ENCODE data around the gene AP4E1. TPM values are rescaled to one million over a fixed set of nuclear protein-coding genes. Genes with fewer than 3 reads are reported as not detected.
"Not testable (repeated sequence)": the region's sequence is repeated elsewhere in the genome, so short reads cannot be mapped to it uniquely, and the experiment has no call there.

AP4E1 gene
- total RNA-seq, 2 donors from 2014 or later = 5.4 to 11.9 TPM

GRCh38 chr15:50905055-50905454, 3.4 kb upstream of the AP4E1 start:
- ATAC-seq (ENCODE audit: insufficient number of reproducible peaks, low FRiP score, low read depth) = no peak
- Histone ChIP-seq H3K9me3 (no peaks in the 10 kb centered on the region), H3K36me3 (no peaks in the 10 kb centered on the region), H3K4me3 (no peak overlapping the region), H3K27ac (no peak overlapping the region), H3K27me3 (replicated peaks; ENCODE audit: insufficient read depth) (no peaks in the 10 kb centered on the region), H3K4me1 (ENCODE audit: control insufficient read depth in 1 of 2, low read depth in 2 of 2) (peaks cover 7 to 8% of the 10 kb centered on the region in 2 donors)
- DNase-seq (ENCODE audit: low spot score) = no peak
- no peak for TF ChIP-seq CTCF (IDR thresholded peaks at IDR 0.05)

- DNase-seq (ENCODE audit: low spot score) (no peak), ATAC-seq (ENCODE audit: insufficient number of reproducible peaks, low FRiP score, low read depth) (no peak)
- Histone ChIP-seq H3K36me3 (no peaks in the 10 kb centered on the region), H3K27ac (peak overlapping the region in 1 of 2 donors; percentile 91), H3K9me3 (no peaks in the 10 kb centered on the region), H3K4me1 (ENCODE audit: control insufficient read depth in 1 of 2, low read depth in 2 of 2) (peaks cover 15 to 17% of the 10 kb centered on the region in 2 donors), H3K4me3 (peak overlapping the region; percentile 97), H3K27me3 (replicated peaks; ENCODE audit: insufficient read depth) (no peaks in the 10 kb centered on the region)
- TF ChIP-seq CTCF (IDR thresholded peaks at IDR 0.05) = no peak
These were observed 1.4 kb upstream of the AP4E1 start for GRCh38 chr15:50906954-50907600.

GRCh38 chr15:50907601-50908208, 778 bp upstream of the AP4E1 start:
- H3K4me3 ChIP-seq = peak overlapping the region; percentile 97
- no peaks in the 10 kb centered on the region for H3K9me3 ChIP-seq
- ATAC-seq (ENCODE audit: insufficient number of reproducible peaks, low FRiP score, low read depth) = peak; percentile 32
- peaks cover 15 to 17% of the 10 kb centered on the region in 2 donors for H3K4me1 ChIP-seq (ENCODE audit: control insufficient read depth in 1 of 2, low read depth in 2 of 2)
- DNase-seq (ENCODE audit: low spot score) = no peak
- peaks cover 3% of the 10 kb centered on the region for H3K36me3 ChIP-seq
- no peak for TF ChIP-seq CTCF (IDR thresholded peaks at IDR 0.05)
- peak overlapping the region; percentile 91 to 93 for H3K27ac ChIP-seq
- no peaks in the 10 kb centered on the region for H3K27me3 ChIP-seq (replicated peaks; ENCODE audit: insufficient read depth)

GRCh38 chr15:50909010-50909317, 481 bp downstream of the AP4E1 start:
- H3K36me3 ChIP-seq = peaks cover 11% of the 10 kb centered on the region
- peak overlapping the region; percentile 91 to 93 for H3K27ac ChIP-seq
- H3K4me3 ChIP-seq = peak overlapping the region; percentile 97
- H3K9me3 ChIP-seq = no peaks in the 10 kb centered on the region
- no peak for TF ChIP-seq CTCF (IDR thresholded peaks at IDR 0.05)
- ATAC-seq (ENCODE audit: insufficient number of reproducible peaks, low FRiP score, low read depth) (no peak), DNase-seq (ENCODE audit: low spot score) (no peak)
- H3K27me3 ChIP-seq (replicated peaks; ENCODE audit: insufficient read depth) = no peaks in the 10 kb centered on the region
- H3K4me1 ChIP-seq (ENCODE audit: control insufficient read depth in 1 of 2, low read depth in 2 of 2) = peaks cover 15 to 17% of the 10 kb centered on the region in 2 donors

- H3K27ac ChIP-seq; ATAC-seq (ENCODE audit: insufficient number of reproducible peaks, low FRiP score, low read depth): not testable (repeated sequence)
- peak overlapping the region; percentile 97 for H3K4me3 ChIP-seq
These were observed 1.9 kb downstream of the AP4E1 start for GRCh38 chr15:50910426-50910795.

More at GRCh38 chr15:50910426-50910795, 1.9 kb downstream of the AP4E1 start:
- not testable (repeated sequence) for H3K9me3 ChIP-seq; DNase-seq (ENCODE audit: low spot score); H3K27me3 ChIP-seq (replicated peaks; ENCODE audit: insufficient read depth)
- Histone ChIP-seq H3K36me3 (peaks cover 11% of the 10 kb centered on the region), H3K4me1 (ENCODE audit: control insufficient read depth in 1 of 2, low read depth in 2 of 2) (peaks cover 15 to 17% of the 10 kb centered on the region in 2 donors)

Measured in thoracic aorta (tissue), 2 donors.